Measurements from ENCODE around the gene SCFD2. TPM values are rescaled to one million over a fixed set of nuclear protein-coding genes. Genes with fewer than 3 reads are reported as not detected.

SCFD2 gene
- 14.6 and 14.9 TPM in 2 replicates for total RNA-seq

DNA sequence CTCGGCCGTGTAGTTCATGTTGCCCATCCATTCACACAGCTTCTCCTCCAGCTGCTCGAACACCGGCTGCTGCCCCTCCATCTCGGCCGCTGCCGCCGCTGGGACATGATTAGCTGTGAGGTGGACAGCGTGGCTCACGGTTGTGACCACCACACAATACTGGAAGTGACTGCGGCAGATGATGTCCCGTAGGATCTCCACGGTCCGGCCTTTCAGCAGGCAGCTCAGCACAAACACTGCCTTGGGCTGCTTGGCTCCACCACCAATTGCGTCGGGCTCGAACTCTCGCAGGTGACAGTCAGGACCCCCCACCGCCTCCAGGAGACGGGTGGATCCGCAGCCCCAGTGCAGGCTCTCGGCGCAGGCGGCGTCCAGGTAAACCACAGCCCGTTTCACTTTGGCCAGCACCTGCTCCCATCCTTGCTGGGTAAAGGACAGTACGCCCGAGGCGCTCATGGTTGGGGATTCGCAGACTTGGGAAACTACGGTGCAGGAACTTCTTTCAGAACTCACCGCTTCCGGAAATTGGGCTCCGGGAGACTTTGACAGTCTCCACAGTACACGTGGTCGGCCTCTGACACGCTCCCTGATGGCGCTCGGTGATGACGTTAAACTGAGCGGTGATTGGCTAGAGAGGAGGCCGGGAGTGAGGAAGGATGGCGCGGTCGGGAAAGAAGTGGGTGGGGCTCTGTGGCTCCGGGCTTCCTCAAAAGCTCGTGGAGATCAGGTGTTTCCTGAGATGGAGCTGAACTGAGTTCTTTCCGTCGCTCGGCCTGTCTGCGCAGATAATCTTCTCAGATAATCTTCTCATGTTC is at the start of gene SCFD2:
Gene SCFD2, minus strand, starts transcription at position 576 of the 815 bp plus-strand sequence.

DNA sequence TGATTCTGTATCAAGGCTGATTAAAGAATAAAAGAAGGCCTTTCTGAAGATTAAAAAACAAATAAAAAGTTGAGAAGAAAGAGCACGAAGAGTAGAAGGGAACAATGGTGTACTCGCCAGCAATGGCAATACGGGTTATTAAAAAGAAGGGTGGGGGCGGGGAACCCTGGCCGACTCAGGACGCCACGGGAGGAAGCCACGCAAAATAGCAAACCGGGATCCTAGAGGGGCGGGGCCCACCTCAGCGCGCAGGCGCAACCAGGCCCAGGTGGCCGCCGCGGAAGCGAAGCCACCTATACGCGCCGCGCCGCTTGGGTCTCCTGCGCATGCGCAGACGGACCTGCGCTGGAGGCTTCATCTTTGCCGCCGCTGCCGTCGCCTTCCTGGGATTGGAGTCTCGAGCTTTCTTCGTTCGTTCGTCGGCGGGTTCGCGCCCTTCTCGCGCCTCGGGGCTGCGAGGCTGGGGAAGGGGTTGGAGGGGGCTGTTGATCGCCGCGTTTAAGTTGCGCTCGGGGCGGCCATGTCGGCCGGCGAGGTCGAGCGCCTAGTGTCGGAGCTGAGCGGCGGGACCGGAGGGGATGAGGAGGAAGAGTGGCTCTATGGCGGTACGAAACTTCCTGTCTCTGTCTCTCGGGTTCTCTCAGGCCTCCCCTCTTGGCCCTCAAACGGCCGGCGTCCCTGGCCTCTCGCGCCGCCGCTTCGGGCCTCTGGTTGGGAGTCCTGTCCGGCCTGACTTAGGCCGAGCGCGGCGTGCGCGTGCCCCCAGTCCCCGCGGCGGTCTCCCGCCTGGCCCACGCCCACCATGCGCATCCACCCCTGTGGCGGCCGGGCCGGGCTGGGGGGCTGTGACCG is 11.7 kb upstream of the SCFD2 start, which contains the start of gene FIP1L1:
Gene FIP1L1, plus strand, starts transcription at position 323 of the 852 bp plus-strand sequence. Its CDS starts 198 bp downstream, at position 521.

DNA sequence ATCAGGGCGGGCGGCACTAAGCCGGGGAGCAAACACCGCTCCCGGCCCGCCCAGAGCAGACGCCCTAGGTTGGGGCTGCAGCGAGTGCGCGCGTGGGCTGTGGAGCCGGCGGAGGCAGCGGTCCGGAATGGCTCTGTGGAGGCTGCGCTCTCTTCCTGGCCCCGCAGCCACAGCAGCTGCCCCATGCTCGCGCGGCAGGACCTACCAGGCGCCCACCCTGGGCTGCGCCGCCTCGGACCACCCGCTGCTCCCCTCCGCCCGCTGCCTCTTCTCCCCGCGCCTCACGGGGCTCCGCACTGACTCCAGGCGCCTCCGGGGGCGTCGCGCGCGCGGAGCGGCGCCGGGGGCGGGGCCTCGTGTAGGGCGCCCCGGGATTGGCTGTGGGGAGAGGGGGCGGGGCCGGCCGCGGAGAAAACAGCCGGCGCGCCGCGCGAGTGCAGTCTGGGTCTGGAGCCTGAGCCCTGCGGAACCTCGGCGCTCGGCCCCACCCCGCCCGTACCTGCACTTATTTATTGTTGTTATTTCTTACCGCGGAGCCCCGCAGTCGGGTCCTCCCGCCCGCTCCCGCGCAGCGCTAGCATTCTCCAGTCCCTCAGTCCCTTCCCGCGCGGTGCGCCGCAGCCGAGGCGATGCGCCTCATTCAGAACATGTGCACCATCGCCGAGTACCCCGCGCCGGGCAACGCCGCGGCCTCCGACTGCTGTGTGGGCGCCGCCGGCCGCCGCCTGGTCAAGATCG is 503.8 kb downstream of the SCFD2 start, which contains the start of gene RASL11B:
Gene RASL11B, plus strand, starts transcription at position 439 of the 738 bp plus-strand sequence. Its CDS starts 191 bp downstream, at position 630.

Other genes starting within 250 kb of the SCFD2 start
- 26.2 and 29.0 TPM in 2 replicates for gene FIP1L1, start 11.6 kb upstream of the SCFD2 start, total RNA-seq
- 2.8 and 3.0 TPM in 2 replicates for gene LNX1, start 225.4 kb upstream of the SCFD2 start, total RNA-seq

Measured in mammary microvascular endothelial cell (primary cell).